ENCODE measurements around the gene PPAN. TPM values are rescaled to one million over a fixed set of nuclear protein-coding genes. Genes with fewer than 3 reads are reported as not detected.

Gene PPAN
- total RNA-seq, 1 donor from 2014 or later = not detected

DNA sequence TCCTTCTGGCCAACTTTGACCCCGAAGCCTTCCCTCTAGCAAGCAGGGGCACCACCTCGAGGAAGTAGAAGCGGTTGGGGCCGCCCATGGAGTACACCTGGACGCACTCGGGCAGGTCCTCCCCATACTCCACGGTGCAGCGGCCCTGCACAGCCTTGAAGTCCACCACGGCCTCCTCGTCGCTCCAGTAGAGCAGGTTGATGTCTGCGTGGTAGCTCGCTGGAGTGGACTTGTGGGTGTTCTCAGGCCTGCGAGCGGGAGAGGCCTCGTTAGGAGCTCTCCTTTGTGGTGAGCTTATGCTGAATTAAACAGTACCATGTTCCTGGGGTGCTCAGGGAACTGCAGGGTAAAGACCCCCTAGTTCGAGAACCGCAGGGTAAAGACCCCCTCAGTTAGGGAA is 35.8 kb downstream of the PPAN start:
- TF ChIP-seq CTCF (IDR thresholded peaks at IDR 0.05) = no peak
- no peaks in the 10 kb centered on the region for H3K9me3 ChIP-seq
- H3K27me3 ChIP-seq = no peaks in the 10 kb centered on the region
- DNase-seq (ENCODE audit: low spot score in 2 of 2) = no peak
- intact Hi-C loops (cut with DNase I) = no loop called here
- no peaks in the 10 kb centered on the region for H3K4me1 ChIP-seq
- H3K27ac ChIP-seq = no peak overlapping the region
- H3K4me3 ChIP-seq = no peak overlapping the region
- peaks cover 87 to 100% of the 10 kb centered on the region in 2 donors for H3K36me3 ChIP-seq

- H3K27me3 ChIP-seq = no peaks in the 10 kb centered on the region
- intact Hi-C loops (cut with DNase I) = no loop called here
- H3K27ac ChIP-seq = no peak overlapping the region
- no peaks in the 10 kb centered on the region for H3K9me3 ChIP-seq
- TF ChIP-seq CTCF (IDR thresholded peaks at IDR 0.05) = no peak
- H3K4me3 ChIP-seq = no peak overlapping the region
- DNase-seq (ENCODE audit: low spot score in 2 of 2) = no peak
- no peaks in the 10 kb centered on the region for H3K4me1 ChIP-seq
- peaks cover 81 to 99% of the 10 kb centered on the region in 2 donors for H3K36me3 ChIP-seq
These were observed 36.7 kb downstream of the PPAN start for GRCh38 chr19:10142701-10143375.

GRCh38 chr19:10143681-10144080 is 37.5 kb downstream of the PPAN start:
- Histone ChIP-seq H3K36me3 (peaks cover 74 to 94% of the 10 kb centered on the region in 2 donors), H3K27ac (no peak overlapping the region), H3K4me3 (no peak overlapping the region), H3K27me3 (no peaks in the 10 kb centered on the region), H3K9me3 (no peaks in the 10 kb centered on the region), H3K4me1 (no peaks in the 10 kb centered on the region)
- intact Hi-C loops (cut with DNase I) = no loop called here
- DNase-seq (ENCODE audit: low spot score in 2 of 2) = no peak
- TF ChIP-seq CTCF (IDR thresholded peaks at IDR 0.05) = no peak

DNA sequence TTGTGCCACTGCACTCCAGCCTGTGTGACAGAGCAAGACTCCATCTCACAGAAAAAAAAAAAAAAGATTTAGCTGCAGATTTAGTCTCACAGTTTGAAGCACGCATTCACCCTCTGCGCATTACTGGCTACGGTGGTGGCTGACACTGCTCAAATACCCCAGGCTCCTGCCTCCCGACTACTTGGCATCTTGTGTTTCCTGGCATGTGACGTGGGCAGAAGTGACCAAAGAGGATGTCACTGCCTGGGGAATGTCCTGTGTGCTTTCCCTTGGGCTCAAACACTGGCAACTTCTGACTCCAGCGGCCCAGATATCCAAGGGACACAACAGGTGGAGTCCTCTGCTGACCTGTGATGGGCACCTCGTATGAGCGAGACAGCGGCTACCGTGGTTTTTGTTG is 38.2 kb downstream of the PPAN start:
- DNase-seq (ENCODE audit: low spot score in 2 of 2) = no peak
- no peak overlapping the region for H3K27ac ChIP-seq
- no peak overlapping the region for H3K4me3 ChIP-seq
- no peaks in the 10 kb centered on the region for H3K4me1 ChIP-seq
- no peaks in the 10 kb centered on the region for H3K27me3 ChIP-seq
- intact Hi-C loops (cut with DNase I) = no loop called here
- H3K9me3 ChIP-seq = no peaks in the 10 kb centered on the region
- TF ChIP-seq CTCF (IDR thresholded peaks at IDR 0.05) = no peak
- peaks cover 77 to 94% of the 10 kb centered on the region in 2 donors for H3K36me3 ChIP-seq

GRCh38 chr19:10145031-10145430 is 38.9 kb downstream of the PPAN start:
- no peak for TF ChIP-seq CTCF (IDR thresholded peaks at IDR 0.05)
- Histone ChIP-seq H3K36me3 (peaks cover 75 to 94% of the 10 kb centered on the region in 2 donors), H3K27ac (no peak overlapping the region), H3K27me3 (no peaks in the 10 kb centered on the region), H3K4me3 (no peak overlapping the region), H3K4me1 (no peaks in the 10 kb centered on the region), H3K9me3 (no peaks in the 10 kb centered on the region)
- intact Hi-C loops (cut with DNase I) = no loop called here
- DNase-seq (ENCODE audit: low spot score in 2 of 2) = no peak

DNA sequence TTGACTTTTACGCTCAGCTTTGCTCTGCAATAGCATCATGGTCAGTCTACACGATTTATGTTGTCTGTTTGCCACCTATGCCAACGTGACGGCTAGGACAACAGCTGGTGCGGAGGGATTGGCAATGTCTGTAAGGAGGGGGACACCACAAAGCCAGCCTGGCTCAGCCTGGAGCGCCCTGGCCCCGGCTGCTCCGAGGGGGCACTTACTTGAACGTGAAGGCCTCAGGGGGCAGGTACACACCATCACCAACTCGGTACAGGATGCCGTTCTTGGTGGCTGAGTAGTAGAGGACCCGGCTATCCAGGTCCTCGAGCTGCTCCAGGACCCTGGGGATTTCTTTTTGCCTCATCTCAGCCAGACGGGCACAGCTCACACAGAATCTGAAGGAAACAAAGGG is 40.0 kb downstream of the PPAN start:
- no peak overlapping the region for H3K4me3 ChIP-seq
- H3K27ac ChIP-seq = no peak overlapping the region
- TF ChIP-seq CTCF (IDR thresholded peaks at IDR 0.05) = no peak
- intact Hi-C loops (cut with DNase I) = no loop called here
- H3K9me3 ChIP-seq = no peaks in the 10 kb centered on the region
- DNase-seq (ENCODE audit: low spot score in 2 of 2) = no peak
- peaks cover 79 to 94% of the 10 kb centered on the region in 2 donors for H3K36me3 ChIP-seq
- H3K4me1 ChIP-seq = no peaks in the 10 kb centered on the region
- no peaks in the 10 kb centered on the region for H3K27me3 ChIP-seq

All from ascending aorta (tissue), 2 donors.